HUES6 (cell line): Measurements from ENCODE around the gene DBNL.
"Not testable (repeated sequence)": the region's sequence is repeated elsewhere in the genome, so short reads cannot be mapped to it uniquely, and the experiment has no call there.

Source experiments
- H3K27ac ChIP-seq: 2 replicates; pipeline ENCODE4 v1.7.0; 2013; ENCODE audit warnings: low read depth, mild to moderate bottlenecking, low read length, inconsistent platforms
- H3K27me3 ChIP-seq: 2 replicates; pipeline ENCODE4 v1.6.1; 2013; ENCODE audit warnings: low read length; ENCODE audit not compliant: control insufficient read depth, insufficient read depth
- H3K36me3 ChIP-seq: 2 replicates; pipeline ENCODE4 v1.6.1; 2013; ENCODE audit warnings: low read length; ENCODE audit not compliant: control insufficient read depth, insufficient read depth
- H3K4me1 ChIP-seq: 2 replicates; pipeline ENCODE4 v1.6.1; 2013; ENCODE audit warnings: low read length; ENCODE audit not compliant: control insufficient read depth, insufficient read depth
- H3K4me3 ChIP-seq: 2 replicates; pipeline ENCODE4 v1.5.1; 2013; ENCODE audit warnings: low read depth, low read length
- H3K9ac ChIP-seq: one replicate; pipeline ENCODE4 v1.6.1; 2013; ENCODE audit warnings: mild to moderate bottlenecking, low read length
- H3K9me3 ChIP-seq: 2 replicates; pipeline ENCODE4 v1.6.1; 2013; ENCODE audit warnings: low read depth, low read length; ENCODE audit not compliant: control insufficient read depth, insufficient read depth

Gene DBNL

DNA sequence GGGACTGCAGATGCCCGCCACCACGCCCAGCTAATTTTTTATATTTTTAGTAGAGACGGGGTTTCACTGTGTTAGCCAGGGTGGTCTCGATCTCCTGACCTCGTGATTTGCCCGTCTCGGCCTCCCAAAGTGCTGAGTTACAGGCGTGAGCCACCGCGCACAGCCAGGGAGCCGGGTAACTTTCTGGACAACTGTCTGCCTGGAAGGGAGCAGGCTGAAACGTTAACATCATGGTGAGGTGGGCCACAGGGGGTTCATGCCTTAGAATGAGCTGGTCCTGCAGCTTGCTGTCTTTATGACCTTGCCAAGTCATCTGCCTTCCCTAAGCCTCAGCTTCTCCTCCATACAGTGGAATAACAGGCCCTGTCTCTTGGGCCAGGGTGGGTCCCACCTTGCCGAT is 13.2 kb upstream of the DBNL start:
- H3K4me1 ChIP-seq, H3K9ac ChIP-seq, H3K27me3 ChIP-seq, H3K27ac ChIP-seq, H3K4me3 ChIP-seq, H3K9me3 ChIP-seq, H3K36me3 ChIP-seq: not testable (repeated sequence)

DNA sequence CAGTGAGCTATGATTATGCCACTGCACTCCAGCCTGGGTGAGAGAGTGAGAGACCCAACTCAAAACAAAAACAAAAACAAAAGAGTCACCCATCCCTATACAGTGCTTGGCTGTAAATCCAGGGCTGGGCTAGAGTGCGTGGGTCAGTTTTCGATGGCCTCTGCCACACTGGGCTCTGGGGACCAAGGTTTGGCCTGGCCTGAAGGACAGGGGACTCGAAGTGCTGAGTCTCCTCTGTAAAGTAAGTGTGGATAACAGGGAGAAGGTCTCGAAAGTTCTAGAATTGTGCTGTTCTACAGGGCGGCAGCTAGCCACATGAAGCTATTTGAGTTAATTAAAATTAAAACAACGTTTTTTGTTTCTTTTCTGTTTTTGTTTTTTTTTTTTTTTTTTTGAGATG is 12.5 kb upstream of the DBNL start:
- H3K27me3 ChIP-seq, H3K9me3 ChIP-seq, H3K27ac ChIP-seq, H3K9ac ChIP-seq, H3K36me3 ChIP-seq, H3K4me1 ChIP-seq, H3K4me3 ChIP-seq: not testable (repeated sequence)

DNA sequence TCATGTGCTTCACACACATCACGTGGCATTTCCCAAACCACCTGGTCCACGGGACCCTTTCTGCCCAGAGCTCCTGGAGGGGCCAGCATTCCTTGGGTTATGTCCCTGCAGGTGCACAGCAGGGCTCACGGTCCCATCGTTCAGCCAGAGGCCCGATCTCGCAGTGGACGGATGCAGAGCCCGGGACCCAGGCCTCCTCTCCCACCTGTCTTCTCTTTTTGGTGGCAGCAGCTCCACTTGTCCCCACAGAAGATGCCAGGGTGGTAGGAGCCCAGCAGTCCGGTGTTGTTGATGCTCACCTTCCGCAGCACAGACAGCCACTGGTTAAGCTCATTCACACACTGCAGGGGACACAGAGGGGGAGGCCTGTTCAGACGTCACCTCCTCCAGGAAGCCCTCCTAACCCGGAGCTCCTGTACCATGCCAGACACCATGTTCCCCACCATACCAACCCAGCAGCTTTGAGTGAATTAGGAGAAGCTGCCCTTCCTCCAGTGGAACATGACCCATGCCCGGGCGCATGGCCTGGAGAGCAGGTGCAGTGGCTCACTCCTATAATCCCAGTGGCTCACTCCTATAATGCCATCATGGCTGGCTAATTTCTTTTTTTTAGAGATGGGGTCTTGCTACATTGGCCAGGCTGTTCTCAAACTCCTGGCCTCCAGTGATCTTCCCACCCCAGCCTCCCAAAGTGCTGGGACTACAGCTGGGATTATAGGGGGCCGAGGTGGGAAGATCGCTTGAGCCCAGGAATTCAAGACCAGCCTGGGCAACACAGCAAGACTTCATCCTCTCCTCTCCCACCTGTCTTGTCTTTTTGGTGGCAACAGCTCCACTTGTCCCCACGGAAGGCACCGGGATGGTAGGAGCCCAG is 10.3 kb upstream of the DBNL start:
- not testable (repeated sequence) for H3K4me1 ChIP-seq, H3K4me3 ChIP-seq, H3K9ac ChIP-seq, H3K27ac ChIP-seq, H3K36me3 ChIP-seq, H3K9me3 ChIP-seq, H3K27me3 ChIP-seq

- not testable (repeated sequence) for H3K27ac ChIP-seq, H3K36me3 ChIP-seq
Measured at GRCh38 chr7:44036364-44036763, 8.1 kb upstream of the DBNL start.

GRCh38 chr7:44037951-44038350 is 6.6 kb upstream of the DBNL start:
- H3K9me3 ChIP-seq, H3K27ac ChIP-seq, H3K4me3 ChIP-seq, H3K9ac ChIP-seq, H3K4me1 ChIP-seq, H3K36me3 ChIP-seq: not testable (repeated sequence)
- H3K27me3 ChIP-seq, result peaks cover 29% of the 10 kb centered on the region

More at GRCh38 chr7:44036364-44036763, 8.1 kb upstream of the DBNL start:
- H3K27me3 ChIP-seq, result peaks cover 18% of the 10 kb centered on the region
- H3K9me3 ChIP-seq, H3K9ac ChIP-seq, H3K4me1 ChIP-seq, H3K4me3 ChIP-seq: not testable (repeated sequence)

GRCh38 chr7:44038553-44038952 is 5.9 kb upstream of the DBNL start:
- H3K9ac ChIP-seq, H3K9me3 ChIP-seq, H3K27ac ChIP-seq, H3K4me3 ChIP-seq, H3K36me3 ChIP-seq, H3K4me1 ChIP-seq: not testable (repeated sequence)
- H3K27me3 ChIP-seq, result peaks cover 29% of the 10 kb centered on the region

DNA sequence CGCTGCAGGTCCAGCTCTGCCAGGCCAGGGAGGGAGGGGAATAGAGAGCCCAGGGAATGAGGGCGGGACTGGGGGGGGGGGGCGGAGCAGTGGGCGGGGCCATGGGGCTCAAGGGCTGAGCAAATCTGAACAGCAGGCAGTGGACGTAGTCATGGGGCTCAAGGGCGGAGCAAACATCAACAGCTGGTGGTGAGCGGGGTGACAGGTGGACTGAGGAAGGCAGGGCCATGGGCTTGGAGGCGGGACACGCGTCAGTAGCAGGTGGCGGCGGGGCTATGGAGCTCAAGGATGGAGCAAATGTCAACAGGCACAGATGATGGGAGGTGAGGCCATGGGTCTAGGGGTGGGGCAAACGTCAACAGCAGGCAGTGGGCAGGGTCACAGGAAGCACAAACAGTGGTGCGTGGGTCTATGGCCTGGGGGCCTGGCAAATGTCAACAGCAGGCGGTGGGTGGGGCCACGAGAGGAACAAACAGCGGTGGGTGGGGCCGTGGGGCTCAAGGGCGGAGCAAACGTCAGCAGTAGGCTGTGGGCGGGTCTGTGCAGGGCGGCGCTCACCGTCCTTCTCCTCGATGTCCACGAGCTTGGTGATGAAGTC is 5.4 kb upstream of the DBNL start:
- H3K4me1 ChIP-seq, H3K27ac ChIP-seq, H3K9me3 ChIP-seq, H3K36me3 ChIP-seq, H3K9ac ChIP-seq: not testable (repeated sequence)
- Histone ChIP-seq H3K27me3 (peaks cover 29% of the 10 kb centered on the region), H3K4me3 (peak overlapping the region; percentile 65)

DNA sequence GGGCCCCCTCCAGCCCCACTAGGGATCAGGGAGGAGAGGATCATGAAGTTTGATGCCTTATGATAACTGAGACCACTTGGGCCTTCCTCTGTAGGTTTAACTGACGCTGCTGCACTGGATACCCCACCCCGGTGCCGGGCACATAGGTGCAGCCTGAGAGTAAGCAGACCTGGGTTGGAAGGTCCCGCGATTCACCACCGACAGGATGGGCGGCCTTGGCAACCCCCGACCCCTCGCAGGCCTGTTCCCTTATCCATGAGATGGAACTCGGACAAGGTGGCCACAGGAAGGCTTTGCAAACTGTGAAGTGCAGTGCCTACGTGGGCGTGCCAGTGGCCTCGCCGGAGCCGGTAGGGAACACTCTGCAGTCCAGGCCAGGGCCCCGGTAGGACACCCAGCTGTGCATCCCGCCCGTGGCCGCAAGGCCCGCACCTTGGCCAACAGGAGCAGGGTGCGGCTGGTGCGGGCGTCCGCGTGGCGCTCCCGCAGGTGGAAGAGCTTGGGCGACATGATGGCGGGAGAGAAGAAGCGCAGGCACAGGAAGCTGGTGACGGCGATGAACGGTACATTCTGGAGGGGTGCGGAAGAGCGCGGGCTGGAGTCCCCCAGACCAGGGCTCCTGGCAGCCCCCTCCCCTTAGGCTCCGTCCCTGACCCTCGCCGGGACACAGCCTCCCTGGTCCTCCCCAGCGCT is 4.6 kb upstream of the DBNL start:
- peak overlapping the region; percentile 61 for H3K4me3 ChIP-seq
- not testable (repeated sequence) for H3K36me3 ChIP-seq, H3K9ac ChIP-seq, H3K4me1 ChIP-seq, H3K9me3 ChIP-seq, H3K27ac ChIP-seq
- H3K27me3 ChIP-seq, result peaks cover 29% of the 10 kb centered on the region

GRCh38 chr7:44040493-44040891 is 4.0 kb upstream of the DBNL start:
- H3K9ac ChIP-seq, H3K9me3 ChIP-seq, H3K27ac ChIP-seq, H3K36me3 ChIP-seq, H3K4me1 ChIP-seq: not testable (repeated sequence)
- H3K27me3 ChIP-seq, result peaks cover 29% of the 10 kb centered on the region
- peak overlapping the region; percentile 61 for H3K4me3 ChIP-seq

- Histone ChIP-seq H3K27ac (no peak overlapping the region), H3K9ac (no peak overlapping the region), H3K27me3 (peaks cover 29% of the 10 kb centered on the region), H3K9me3 (no peaks in the 10 kb centered on the region), H3K4me1 (peaks cover 11% of the 10 kb centered on the region), H3K4me3 (no peak overlapping the region), H3K36me3 (peaks cover 9% of the 10 kb centered on the region)
Measured at GRCh38 chr7:44042221-44042620, 2.3 kb upstream of the DBNL start.

GRCh38 chr7:44043902-44044301 is 600 bp upstream of the DBNL start:
- H3K9ac ChIP-seq, result peak overlapping the region; percentile 80
- peak overlapping the region; percentile 96 for H3K4me3 ChIP-seq
- no peak overlapping the region for H3K27ac ChIP-seq
- H3K4me1 ChIP-seq, result peaks cover 11% of the 10 kb centered on the region
- H3K9me3 ChIP-seq, result no peaks in the 10 kb centered on the region
- peaks cover 9% of the 10 kb centered on the region for H3K36me3 ChIP-seq
- peaks cover 23% of the 10 kb centered on the region for H3K27me3 ChIP-seq
